Transverse colon (tissue), 4 donors: ENCODE data around the gene RCL1. TPM values are rescaled to one million over a fixed set of nuclear protein-coding genes. Genes with fewer than 3 reads are reported as not detected.

Experiments used
- DNase-seq: peaks from one replicate; pipeline ENCODE4 v3.0.0-alpha.2; 2019
- H3K27ac ChIP-seq, 4 donors: fragments of 200-600 bp; sonication (generic); 2 replicates each; pipeline ENCODE4 v1.5.1; 2016 to 2018; ENCODE audit warnings: inconsistent platforms in 4 of 4
- H3K27me3 ChIP-seq: fragments of 200-600 bp; sonication (generic); 2 replicates; pipeline ENCODE4 v1.5.1; 2017; ENCODE audit warnings: inconsistent platforms
- H3K36me3 ChIP-seq, 4 donors: fragments of 200-600 bp; sonication (generic); 2 replicates each; pipeline ENCODE4 v1.5.1; 2017 to 2019; ENCODE audit warnings: inconsistent platforms in 4 of 4
- H3K4me1 ChIP-seq, 4 donors: fragments of 200-600 bp; sonication (generic); 2 replicates each; pipeline ENCODE4 v1.5.1; 2017 to 2020; ENCODE audit warnings: inconsistent platforms in 4 of 4
- H3K4me3 ChIP-seq, 4 donors: fragments of 200-600 bp; sonication (generic); 1 replicate in 1 of 4; 2 replicates in 3 of 4; pipeline versions ENCODE4 v1.5.1 to v1.6.1; 2017 to 2019; ENCODE audit warnings: inconsistent platforms in 4 of 4
- H3K9me3 ChIP-seq, 2 donors: fragments of 200-600 bp; sonication (generic); 2 replicates each; pipeline ENCODE4 v1.5.1; 2017 to 2019; ENCODE audit warnings: inconsistent platforms in 2 of 2
- CTCF ChIP-seq, 5 experiments: fragments of 200-600 bp in 3 of 5; fragments of 450-650 bp in 2 of 5; sonication (generic) in 3 of 5; IDR thresholded peaks; 1 replicate in 2 of 5; 2 replicates in 3 of 5; pipeline ENCODE4 v1.5.1; 2016 to 2017; ENCODE audit warnings: antibody characterized with exemption in 5 of 5, inconsistent platforms in 3 of 5, mild to moderate bottlenecking in 2 of 5, moderate library complexity in 1 of 5
- EP300 ChIP-seq: sonication (generic); formaldehyde crosslinking; IDR thresholded peaks from one replicate; pipeline ENCODE4 v1.6.1; 2017; ENCODE audit warnings: antibody characterized with exemption, low read depth
- POLR2A ChIP-seq: fragments of 450-650 bp; IDR thresholded peaks from one replicate; pipeline ENCODE4 v1.6.1; 2016; ENCODE audit warnings: antibody characterized with exemption, mild to moderate bottlenecking, moderate library complexity
- POLR2AphosphoS5 ChIP-seq, 3 donors: sonication (generic); formaldehyde crosslinking; IDR thresholded peaks; one replicate each; pipeline ENCODE4 v1.6.1; 2016; ENCODE audit warnings: antibody characterized with exemption in 3 of 3
- WGBS, 2 donors: methylation state at CpG; one replicate each; pipeline ENCODE4 v1.1.5; 2018; ENCODE audit warnings: low coverage in 1 of 2; 5-methylcytosine and 5-hydroxymethylcytosine counted together
- in situ Hi-C, 4 donors: fragments of 200-750 bp; cut with MboI; loops; one replicate each; pipeline versions ENCODE4 v1.15.0 to v1.15.1; 2017; ENCODE audit warnings: low sequenced_read_pairs in 3 of 4, low pct_ligation_motif_present in 1 of 4, low pct_unique_long_range_greater_than_20kb in 1 of 4
- intact Hi-C: fragments of 100-400 bp; cut with DNase I; formaldehyde crosslinking; loops from one replicate; pipeline ENCODE4 v1.15.1; 2023; ENCODE audit warnings: low total_unique reads
- total RNA-seq, 4 donors: library from RNA; depleted of rRNA; stranded (reverse); fragments of >200 nt; gene quantifications; one replicate each; pipeline ENCODE4 v1.1.0, GENCODE V29; 2016

Gene RCL1
- total RNA-seq, 4 donors from 2014 or later: 2.6 to 23.5 (median 7.3) TPM

GRCh38 chr9:4796530-4796929, 3.8 kb downstream of the RCL1 start:
- H3K9me3 ChIP-seq: no peaks in the 10 kb centered on the region
- H3K4me1 ChIP-seq: peaks cover 0 to 43% (median 27%) of the 10 kb centered on the region in 4 donors
- intact Hi-C loops: no loop called here
- H3K4me3 ChIP-seq: no peak overlapping the region
- TF ChIP-seq CTCF (IDR thresholded peaks at IDR 0.05) (no peak), EP300 (no peak), POLR2A (no peak), POLR2AphosphoS5 (IDR thresholded peaks at IDR 0.05) (no peak)
- no peaks in the 10 kb centered on the region for H3K27me3 ChIP-seq
- H3K36me3 ChIP-seq: no peaks in the 10 kb centered on the region
- no peak overlapping the region for H3K27ac ChIP-seq
- WGBS, 2 donors: 95 to 100% methylated on average over 1 to 2 of the region's 2 CpGs
- DNase-seq: no peak
- in situ Hi-C loops: no loop called here

GRCh38 chr9:4796988-4797853, 4.5 kb downstream of the RCL1 start:
- no peak for DNase-seq
- in situ Hi-C loops: no loop called here
- WGBS, 2 donors: 91 to 96% methylated on average over 4 of the region's 4 CpGs

GRCh38 chr9:4797854-4798150, 5.1 kb downstream of the RCL1 start:
- 21 to 32% methylated on average over 3 to 4 of the region's 4 CpGs for WGBS, 2 donors
- H3K27ac ChIP-seq: no peak overlapping the region
- no peak for DNase-seq
- H3K36me3 ChIP-seq: no peaks in the 10 kb centered on the region
- in situ Hi-C loops: no loop called here
- no peaks in the 10 kb centered on the region for H3K27me3 ChIP-seq
- intact Hi-C loops: no loop called here
- no peaks in the 10 kb centered on the region for H3K9me3 ChIP-seq
- TF ChIP-seq POLR2AphosphoS5 (IDR thresholded peaks at IDR 0.05) (no peak), EP300 (no peak), CTCF (IDR thresholded peaks at IDR 0.05) (no peak), POLR2A (no peak)
- no peak overlapping the region for H3K4me3 ChIP-seq
- H3K4me1 ChIP-seq: peaks cover 0 to 40% (median 20%) of the 10 kb centered on the region in 4 donors

More at GRCh38 chr9:4796988-4797853, 4.5 kb downstream of the RCL1 start:
- no peak for TF ChIP-seq POLR2A
- TF ChIP-seq CTCF (IDR thresholded peaks at IDR 0.05): peak; percentile 43 to 80 (median 64)
- Histone ChIP-seq H3K27me3 (no peaks in the 10 kb centered on the region), H3K4me3 (no peak overlapping the region), H3K9me3 (no peaks in the 10 kb centered on the region), H3K4me1 (peaks cover 0 to 36% (median 21%) of the 10 kb centered on the region in 4 donors), H3K27ac (no peak overlapping the region), H3K36me3 (no peaks in the 10 kb centered on the region)
- intact Hi-C loops: no loop called here

- intact Hi-C loops: no loop called here
- no peak for DNase-seq
- Histone ChIP-seq H3K9me3 (no peaks in the 10 kb centered on the region), H3K4me1 (peaks cover 0 to 39% (median 20%) of the 10 kb centered on the region in 4 donors), H3K27ac (no peak overlapping the region), H3K36me3 (no peaks in the 10 kb centered on the region), H3K27me3 (no peaks in the 10 kb centered on the region), H3K4me3 (no peak overlapping the region)
- in situ Hi-C loops: no loop called here
- WGBS, 2 donors: 95 to 97% methylated on average over 2 of the region's 2 CpGs
- TF ChIP-seq POLR2A (no peak), CTCF (IDR thresholded peaks at IDR 0.05) (no peak), POLR2AphosphoS5 (IDR thresholded peaks at IDR 0.05) (no peak), EP300 (no peak)
Measured at GRCh38 chr9:4798281-4799032, 5.7 kb downstream of the RCL1 start.
